H1 (cell line): Measurements from ENCODE around the gene ZNF763.
"Not testable (repeated sequence)": the region's sequence is repeated elsewhere in the genome, so short reads cannot be mapped to it uniquely, and the experiment has no call there.

Experiments used
- CTCF ChIP-seq, 3 experiments: IDR thresholded peaks; 1 replicate in 2 of 3; 2 replicates in 1 of 3; pipeline versions ENCODE4 v1.5.1 to v1.6.1; 2011; ENCODE audit warnings: low read length in 3 of 3, mild to moderate bottlenecking in 3 of 3, inconsistent platforms in 2 of 3, low read depth in 1 of 3, moderate library complexity in 1 of 3; ENCODE audit not compliant: insufficient read depth in 1 of 3; ENCODE audit errors: control extremely low read depth in 1 of 3
- POLR2AphosphoS5 ChIP-seq: IDR thresholded peaks from 2 replicates; pipeline ENCODE4 v1.6.1; 2011; ENCODE audit warnings: low read depth, low read length
- ZNF274 ChIP-seq: IDR thresholded peaks from 2 replicates; pipeline ENCODE4 v1.7.0; 2012; ENCODE audit warnings: low read length, borderline replicate concordance; ENCODE audit errors: extremely low read depth

- TF ChIP-seq CTCF (IDR thresholded peaks at IDR 0.05; ENCODE audit: control extremely low read depth in 1 of 3, insufficient read depth in 1 of 3, low read depth in 1 of 3, low read length in 3 of 3); ZNF274; POLR2AphosphoS5: not testable (repeated sequence)
Observed at GRCh38 chr19:11941361-11941887, 23.4 kb upstream of the ZNF763 start.
